IMR-90 (cell line): Measurements from ENCODE around the gene OSBPL2. TPM values are rescaled to one million over a fixed set of nuclear protein-coding genes. Genes with fewer than 3 reads are reported as not detected.

Experiments used
- ATAC-seq: fragments of 200-7000 bp; cut with Tn5 transposase; 2 replicates; pipeline ENCODE4 v1.9.1; 2020; ENCODE audit warnings: low read depth, mild to moderate bottlenecking, moderate library complexity
- BruUV-seq: library from RNA; stranded (reverse); fragments of 400-500 nt; replicated peaks from 2 replicates; lab custom pipeline; 2021; lab: Mats Ljungman, UMichigan
- CTCF ChIA-PET: fragments of 300-600 bp; formaldehyde crosslinking; extraction: SDS; loops from one replicate; lab custom pipeline; 2021; ENCODE audit warnings: antibody characterized with exemption; lab: Yijun Ruan, JAX
- POLR2A ChIA-PET: fragments of 300-600 bp; sonication (Branson Sonifier 250); formaldehyde crosslinking; loops from one replicate; lab custom pipeline; 2022; ENCODE audit warnings: antibody characterized with exemption; ENCODE audit not compliant: unreplicated experiment; lab: Charles Lee
- DNase-seq: peaks from one replicate; pipeline ENCODE4 v3.0.0; 2013
- H2AFZ ChIP-seq: replicated peaks from 2 replicates; pipeline ENCODE3; 2013; ENCODE audit warnings: low read length, mild to moderate bottlenecking; ENCODE audit not compliant: poor library complexity
- H2AK5ac ChIP-seq: 2 replicates; pipeline ENCODE4 v1.6.1; 2013; ENCODE audit warnings: low read depth, low read length, inconsistent platforms
- H2AK9ac ChIP-seq: replicated peaks from 2 replicates; pipeline ENCODE3; 2013; ENCODE audit warnings: mild to moderate bottlenecking, low read depth, low read length, moderate library complexity; ENCODE audit not compliant: poor library complexity
- H2BK120ac ChIP-seq: 2 replicates; pipeline ENCODE4 v1.6.1; 2013; ENCODE audit warnings: low read depth, low read length, inconsistent platforms
- H2BK15ac ChIP-seq: 3 replicates; pipeline ENCODE4 v1.6.1; 2013; ENCODE audit warnings: low read depth, low read length, inconsistent platforms
- H2BK20ac ChIP-seq: 2 replicates; pipeline ENCODE4 v1.6.1; 2013; ENCODE audit warnings: low read depth, mild to moderate bottlenecking, inconsistent platforms, low read length, moderate library complexity
- H2BK5ac ChIP-seq: 2 replicates; pipeline ENCODE4 v1.6.1; 2013; ENCODE audit warnings: mild to moderate bottlenecking, low read depth, low read length, inconsistent platforms; ENCODE audit not compliant: poor library complexity, severe bottlenecking
- H3K14ac ChIP-seq: replicated peaks from 2 replicates; pipeline ENCODE4 v1.6.1; 2013; ENCODE audit warnings: low read depth, low read length, inconsistent platforms
- H3K18ac ChIP-seq: 2 replicates; pipeline ENCODE4 v1.6.1; 2013; ENCODE audit warnings: low read depth, low read length, control low read depth
- H3K23ac ChIP-seq: 2 replicates; pipeline ENCODE4 v1.6.1; 2013; ENCODE audit warnings: low read depth, low read length, inconsistent platforms
- H3K27ac ChIP-seq: 2 replicates; pipeline ENCODE4 v1.5.1; 2013; ENCODE audit warnings: mild to moderate bottlenecking, control low read depth, low read length; ENCODE audit not compliant: insufficient read depth
- H3K27me3 ChIP-seq: 2 replicates; pipeline ENCODE4 v1.6.1; 2013; ENCODE audit warnings: low read length; ENCODE audit not compliant: control insufficient read depth, insufficient read depth
- H3K36me3 ChIP-seq: 2 replicates; pipeline ENCODE4 v1.6.1; 2013; ENCODE audit warnings: low read length, mixed read lengths; ENCODE audit not compliant: control insufficient read depth, insufficient read depth
- H3K4ac ChIP-seq: 2 replicates; pipeline ENCODE4 v1.6.1; 2013; ENCODE audit warnings: low read depth, low read length, inconsistent platforms
- H3K4me1 ChIP-seq: 2 replicates; pipeline ENCODE4 v1.6.1; 2013; ENCODE audit warnings: low read length, mixed read lengths; ENCODE audit not compliant: control insufficient read depth, insufficient read depth
- H3K4me2 ChIP-seq: 2 replicates; pipeline ENCODE4 v1.6.1; 2013; ENCODE audit warnings: low read depth, mild to moderate bottlenecking, control low read depth, low read length, moderate library complexity
- H3K4me3 ChIP-seq: 2 replicates; pipeline ENCODE4 v1.5.1; 2013; ENCODE audit warnings: low read depth, mild to moderate bottlenecking, control low read depth, low read length, moderate library complexity; ENCODE audit not compliant: insufficient read depth
- H3K56ac ChIP-seq: 2 replicates; pipeline ENCODE4 v1.6.1; 2013; ENCODE audit warnings: low read length, inconsistent platforms; ENCODE audit not compliant: insufficient read depth; ENCODE audit errors: extremely low read depth
- H3K79me1 ChIP-seq, 2 experiments: 2 replicates each; pipeline ENCODE4 v1.6.1; 2013; ENCODE audit warnings: low read length in 2 of 2, inconsistent platforms in 1 of 2, low read depth in 1 of 2
- H3K9ac ChIP-seq: 2 replicates; pipeline ENCODE4 v1.6.1; 2013; ENCODE audit warnings: low read depth, low read length, control low read depth
- H3K9me1 ChIP-seq: 2 replicates; pipeline ENCODE4 v1.6.1; 2013; ENCODE audit warnings: low read length, inconsistent platforms; ENCODE audit not compliant: insufficient read depth
- H3K9me3 ChIP-seq: 2 replicates; pipeline ENCODE4 v1.6.1; 2013; ENCODE audit warnings: low read length; ENCODE audit not compliant: control insufficient read depth, insufficient read depth
- H4K20me1 ChIP-seq: 2 replicates; pipeline ENCODE4 v1.6.1; 2013; ENCODE audit warnings: low read length, inconsistent platforms; ENCODE audit not compliant: insufficient read depth
- H4K5ac ChIP-seq: 2 replicates; pipeline ENCODE4 v1.6.1; 2013; ENCODE audit warnings: mild to moderate bottlenecking, low read depth, low read length, control low read depth
- H4K8ac ChIP-seq, 2 experiments: 2 replicates each; pipeline ENCODE4 v1.6.1; 2013; ENCODE audit warnings: low read depth in 2 of 2, low read length in 2 of 2, control low read depth in 1 of 2, inconsistent platforms in 1 of 2
- H4K91ac ChIP-seq: 2 replicates; pipeline ENCODE4 v1.6.1; 2013; ENCODE audit warnings: low read depth, low read length, inconsistent platforms; ENCODE audit not compliant: insufficient read depth
- BHLHE40 ChIP-seq: fragments of 150-350 bp; IDR thresholded peaks from 2 replicates; pipeline ENCODE4 v1.6.1; 2016; ENCODE audit warnings: mild to moderate bottlenecking, low read depth, low read length
- CHD1 ChIP-seq: IDR thresholded peaks from 2 replicates; pipeline ENCODE4 v1.6.1; 2012; ENCODE audit warnings: low read depth, low read length, improper control_type of control experiment
- FOS ChIP-seq: fragments of 150-350 bp; IDR thresholded peaks from 2 replicates; pipeline ENCODE4 v1.6.1; 2016; ENCODE audit warnings: low read depth, low read length
- MAFK ChIP-seq: IDR thresholded peaks from 2 replicates; pipeline ENCODE4 v1.6.1; 2012; ENCODE audit warnings: low read depth, low read length, improper control_type of control experiment
- MXI1 ChIP-seq: IDR thresholded peaks from 2 replicates; pipeline ENCODE4 v1.6.1; 2012; ENCODE audit warnings: low read depth, mild to moderate bottlenecking, low read length, moderate library complexity, borderline replicate concordance
- POLR2A ChIP-seq: IDR thresholded peaks from 2 replicates; pipeline ENCODE4 v1.6.1; 2012; ENCODE audit warnings: mild to moderate bottlenecking, low read depth, low read length
- RAD21 ChIP-seq: IDR thresholded peaks from 2 replicates; pipeline ENCODE4 v1.6.1; 2012; ENCODE audit warnings: low read length, improper control_type of control experiment
- WGBS, 2 experiments: methylation state at CpG; one replicate each; pipeline versions ENCODE4 v1.1.5 to v1.1.7; 2013; ENCODE audit warnings: missing lambda C conversion rate in 2 of 2; ENCODE audit not compliant: insufficient read length in 1 of 2; ENCODE audit errors: extremely low coverage in 2 of 2; 5-methylcytosine and 5-hydroxymethylcytosine counted together
- dilution Hi-C: fragments of 300-500 bp; cut with HindIII; formaldehyde crosslinking; loops from one replicate; pipeline ENCODE4 v1.14.3; 2018; ENCODE audit warnings: low sequenced_read_pairs; ENCODE audit not compliant: unreplicated experiment
- in situ Hi-C: fragments of 300-500 bp; cut with MboI; formaldehyde crosslinking; loops from 3 replicates; pipeline ENCODE4 v1.14.3; 2019; ENCODE audit warnings: low sequenced_read_pairs, inconsistent platforms, mixed read lengths
- intact Hi-C: fragments of 100-400 bp; cut with micrococcal nuclease; formaldehyde crosslinking; loops from 2 replicates; pipeline ENCODE4 v1.10.0; 2022
- polyA plus RNA-seq, 3 experiments: library from polyadenylated mRNA; depleted of rRNA; stranded (reverse); fragments of >200 nt; gene quantifications; 2 replicates each; pipeline ENCODE4 v1.2.3, GENCODE V29; 2012; ENCODE audit warnings: low replicate concordance in 1 of 3
- total RNA-seq: library from RNA; depleted of rRNA; stranded (reverse); fragments of >200 nt; gene quantifications from 2 replicates; pipeline ENCODE4 v1.2.3, GENCODE V29; 2012

The OSBPL2 gene
- total and polyA plus RNA-seq, 2 of the 4 experiments (the other 2 are of a cell fraction) = 19.3 to 27.6 TPM

DNA sequence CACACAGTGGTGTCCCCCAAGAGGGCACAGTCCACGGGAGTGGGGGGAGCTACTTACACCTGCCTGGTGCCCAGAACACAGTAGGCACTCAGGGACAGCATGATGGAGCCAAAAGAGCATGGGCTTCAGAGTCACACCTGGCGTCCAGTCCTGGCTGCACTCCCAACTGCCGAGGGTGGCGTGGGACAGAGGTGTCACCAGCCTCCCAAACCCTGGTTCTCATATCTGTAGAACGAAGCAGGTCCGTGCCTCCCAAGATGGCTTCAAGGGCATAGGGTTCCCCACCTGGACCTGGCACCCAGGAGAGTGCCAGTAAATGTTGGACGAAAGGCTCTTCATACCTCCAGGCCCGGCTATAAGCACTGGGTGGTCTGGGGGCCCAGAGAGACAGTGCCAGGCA, 27.1 kb upstream of the OSBPL2 start:
- POLR2A ChIA-PET = no interaction called here

More for the DNA sequence above, 27.1 kb upstream of the OSBPL2 start:
- Histone ChIP-seq H3K4ac (no peak overlapping the region), H3K14ac (no peak overlapping the region), H2AK5ac (no peak overlapping the region), H4K5ac (no peak overlapping the region), H3K18ac (no peak overlapping the region), H2BK120ac (no peak overlapping the region), H3K4me3 (no peak overlapping the region), H4K91ac (no peak overlapping the region), H3K79me1 (no peaks in the 10 kb centered on the region; a peak in 1 of 4 replicates), H2AK9ac (no peak overlapping the region), H3K9me3 (no peaks in the 10 kb centered on the region), H3K27me3 (peaks cover 32% of the 10 kb centered on the region), H3K9ac (no peak overlapping the region), H3K56ac (no peak overlapping the region), H3K27ac (no peak overlapping the region), H3K9me1 (no peaks in the 10 kb centered on the region), H3K4me2 (no peak overlapping the region), H3K23ac (no peak overlapping the region), H2AFZ (no peak overlapping the region), H3K36me3 (no peaks in the 10 kb centered on the region), H2BK20ac (no peak overlapping the region), H4K8ac (no peak overlapping the region), H4K20me1 (no peaks in the 10 kb centered on the region; the same call in none of the 2 replicates), H2BK5ac (no peak overlapping the region), H3K4me1 (no peaks in the 10 kb centered on the region), H2BK15ac (no peak overlapping the region)
- no peak for DNase-seq
- BruUV-seq = no TSS peak
- no peak for ATAC-seq
- WGBS, 2 experiments = 78% methylated on average over 8 of the region's 8 CpGs; no CpG with 5 or more reads in 1 of the 2 experiments
- TF ChIP-seq POLR2A (no peak), CHD1 (no peak), FOS (no peak), BHLHE40 (no peak), MAFK (no peak), RAD21 (no peak), MXI1 (no peak)
- CTCF ChIA-PET = no interaction called here
- dilution Hi-C loops = no loop called here
- intact Hi-C loops = no loop called here
- in situ Hi-C loops = no loop called here
